ENCODE results near the gene MGLL.

GRCh38 chr3:127750226-127751031 is 71.9 kb downstream of the MGLL start:
- TF ChIP-seq CTCF (IDR thresholded peaks at IDR 0.05): no peak
- TF ChIP-seq ZFX (IDR thresholded peaks at IDR 0.05; ENCODE audit: borderline replicate concordance): no peak

Measured in 22Rv1 (cell line).